GM21447 (cell line): ENCODE data around the gene C3orf52.

Source experiments
- ATAC-seq: cut with Tn5 transposase; IDR thresholded peaks from one replicate; pipeline ENCODE4 v1.9.1; 2021; ENCODE audit not compliant: unreplicated experiment

C3orf52 gene

GRCh38 chr3:112085735-112086075, 484 bp upstream of the C3orf52 start:
- no peak for ATAC-seq

GRCh38 chr3:112086875-112087524, 811 bp downstream of the C3orf52 start:
- ATAC-seq = no peak

- no peak for ATAC-seq
Observed at GRCh38 chr3:112087746-112088145, 1.6 kb downstream of the C3orf52 start.

GRCh38 chr3:112088944-112089343, 2.8 kb downstream of the C3orf52 start:
- ATAC-seq = no peak

- no peak for ATAC-seq
Observed at GRCh38 chr3:112089956-112090886, 4.0 kb downstream of the C3orf52 start.

GRCh38 chr3:112090887-112091586, 4.8 kb downstream of the C3orf52 start:
- ATAC-seq = no peak

- no peak for ATAC-seq
Observed at GRCh38 chr3:112092496-112093179, 6.4 kb downstream of the C3orf52 start.

- no peak for ATAC-seq
Observed at GRCh38 chr3:112093180-112093522, 7.0 kb downstream of the C3orf52 start.

GRCh38 chr3:112095731-112096130, 9.5 kb downstream of the C3orf52 start:
- ATAC-seq = no peak

- no peak for ATAC-seq
Observed at GRCh38 chr3:112096176-112096575, 10.0 kb downstream of the C3orf52 start.

- ATAC-seq = peak; percentile 44
Observed at GRCh38 chr3:112097378-112097777, 11.2 kb downstream of the C3orf52 start.

- ATAC-seq = no peak
Observed at GRCh38 chr3:112101916-112102315, 15.7 kb downstream of the C3orf52 start.

GRCh38 chr3:112104774-112105173, 18.6 kb downstream of the C3orf52 start:
- no peak for ATAC-seq

GRCh38 chr3:112109322-112109721, 23.1 kb downstream of the C3orf52 start:
- no peak for ATAC-seq

GRCh38 chr3:112111785-112112402, 25.7 kb downstream of the C3orf52 start:
- peak; percentile 38 for ATAC-seq

- ATAC-seq = peak; percentile 21
Observed at GRCh38 chr3:112114576-112115160, 28.5 kb downstream of the C3orf52 start.

GRCh38 chr3:112115161-112115739, 29.1 kb downstream of the C3orf52 start:
- ATAC-seq = peak; percentile 32

GRCh38 chr3:112115806-112116383, 29.7 kb downstream of the C3orf52 start:
- ATAC-seq = no peak

- ATAC-seq = no peak
Observed at GRCh38 chr3:112116748-112117186, 30.6 kb downstream of the C3orf52 start.

GRCh38 chr3:112117415-112117814, 31.2 kb downstream of the C3orf52 start:
- no peak for ATAC-seq
